ENCODE measurements around the gene GPRC5C.

Gene GPRC5C

DNA sequence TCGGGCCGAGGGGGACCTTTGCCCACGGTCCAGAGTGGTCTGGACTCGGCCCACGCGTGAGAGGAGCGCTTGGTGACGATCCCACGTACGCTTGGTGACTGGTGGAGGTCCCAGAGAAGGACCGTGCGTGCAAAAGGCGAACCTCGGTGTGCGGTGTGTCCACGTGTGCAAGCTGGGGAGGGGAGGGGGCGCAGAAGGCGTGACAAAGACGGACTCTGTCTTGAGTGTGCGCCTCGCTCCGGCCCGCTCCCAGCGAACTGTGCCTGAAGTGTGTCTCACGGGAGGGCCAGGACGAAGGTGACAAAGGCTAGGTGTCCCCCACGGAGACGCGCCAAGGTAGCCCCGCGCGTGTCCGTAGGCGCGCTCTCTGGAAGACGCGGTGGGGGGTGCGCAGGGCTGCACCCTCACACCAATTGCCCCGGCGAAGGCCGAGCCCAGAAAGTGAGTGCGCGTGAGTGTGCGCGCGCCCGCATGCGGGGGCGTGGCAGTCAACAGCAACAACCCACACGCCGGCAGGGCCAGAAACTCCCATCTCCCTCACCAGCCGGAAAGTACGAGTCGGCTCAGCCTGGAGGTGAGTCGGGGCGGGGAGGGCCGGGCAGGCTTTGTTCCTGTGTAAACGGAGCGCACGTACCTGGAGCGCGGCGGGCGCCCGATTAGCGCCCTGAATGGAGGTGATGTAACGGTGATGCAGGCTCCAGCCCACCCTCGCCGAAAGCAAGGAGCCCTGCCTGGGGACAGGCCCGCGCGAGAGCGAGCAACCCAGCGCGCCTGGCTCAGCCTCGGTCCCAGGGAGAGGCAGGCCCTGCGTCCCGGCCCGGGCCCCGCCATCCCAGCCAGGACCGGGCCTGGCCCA lies at the start of gene GPRC5C (continued):
- peak; percentile 55 for TF ChIP-seq ZNF629 (tag by site-specific recombination; IDR thresholded peaks at IDR 0.05)
- TF ChIP-seq ZNF776 (tag by site-specific recombination; IDR thresholded peaks at IDR 0.05; ENCODE audit: borderline replicate concordance): no peak
- TF ChIP-seq, protein P1, sequence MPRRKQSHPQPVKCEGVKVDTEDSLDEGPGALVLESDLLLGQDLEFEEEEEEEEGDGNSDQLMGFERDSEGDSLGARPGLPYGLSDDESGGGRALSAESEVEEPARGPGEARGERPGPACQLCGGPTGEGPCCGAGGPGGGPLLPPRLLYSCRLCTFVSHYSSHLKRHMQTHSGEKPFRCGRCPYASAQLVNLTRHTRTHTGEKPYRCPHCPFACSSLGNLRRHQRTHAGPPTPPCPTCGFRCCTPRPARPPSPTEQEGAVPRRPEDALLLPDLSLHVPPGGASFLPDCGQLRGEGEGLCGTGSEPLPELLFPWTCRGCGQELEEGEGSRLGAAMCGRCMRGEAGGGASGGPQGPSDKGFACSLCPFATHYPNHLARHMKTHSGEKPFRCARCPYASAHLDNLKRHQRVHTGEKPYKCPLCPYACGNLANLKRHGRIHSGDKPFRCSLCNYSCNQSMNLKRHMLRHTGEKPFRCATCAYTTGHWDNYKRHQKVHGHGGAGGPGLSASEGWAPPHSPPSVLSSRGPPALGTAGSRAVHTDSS (tag by site-specific recombination; IDR thresholded peaks at IDR 0.05): no peak

GRCh38 chr17:74383141-74383540 lies 48.7 kb upstream of the GPRC5C start:
- no peak overlapping the region for H3K4me3 ChIP-seq (ENCODE audit: low read depth, low read length)
- H3K9me3 ChIP-seq (ENCODE audit: control insufficient read depth, insufficient read depth, low read depth, low read length): no peaks in the 10 kb centered on the region
- H3K4me1 ChIP-seq (ENCODE audit: control insufficient read depth, insufficient read depth, low read length): peaks cover 6% of the 10 kb centered on the region
- ChIA-PET CTCF (interaction anchor here (0.8 to 15.0 kb wide), 3 partner anchors 9 to 73 kb away, joined by 4 to 453 read pairs (median 4); no protein-coding TSS in a partner anchor), POLR2A (no interaction called here)
- H3K27ac ChIP-seq (ENCODE audit: extremely low read depth, low read depth, low read length): no peak overlapping the region
- no peaks in the 10 kb centered on the region for H3K36me3 ChIP-seq (ENCODE audit: control insufficient read depth in 2 of 2, insufficient read depth in 1 of 2, low read length in 2 of 2)
- no peak for TF ChIP-seq ZNF529 (tag by site-specific recombination; IDR thresholded peaks at IDR 0.05; ENCODE audit: insufficient replicate concordance)
- TF ChIP-seq ZNF280D (tag by site-specific recombination; IDR thresholded peaks at IDR 0.05): no peak
- TF ChIP-seq ZNF747 (tag by site-specific recombination; IDR thresholded peaks at IDR 0.05): no peak
- no peak for TF ChIP-seq ZIC2 (tag by site-specific recombination; IDR thresholded peaks at IDR 0.05)
- no peak for TF ChIP-seq ZNF140 (tag by site-specific recombination; IDR thresholded peaks at IDR 0.05)
- no peak for TF ChIP-seq ZNF223 (tag by site-specific recombination; IDR thresholded peaks at IDR 0.05)
- no peak for TF ChIP-seq ZNF433 (tag by site-specific recombination; IDR thresholded peaks at IDR 0.05; ENCODE audit: low read depth)

- TF ChIP-seq ZBTB10 (tag by site-specific recombination; IDR thresholded peaks at IDR 0.05): no peak
- TF ChIP-seq ZNF658 (tag by site-specific recombination; IDR thresholded peaks at IDR 0.05): no peak
- TF ChIP-seq GLIS1 (tag by site-specific recombination; IDR thresholded peaks at IDR 0.05): no peak
- no peak for TF ChIP-seq IKZF3 (tag by site-specific recombination; IDR thresholded peaks at IDR 0.05)
- TF ChIP-seq, protein P2, sequence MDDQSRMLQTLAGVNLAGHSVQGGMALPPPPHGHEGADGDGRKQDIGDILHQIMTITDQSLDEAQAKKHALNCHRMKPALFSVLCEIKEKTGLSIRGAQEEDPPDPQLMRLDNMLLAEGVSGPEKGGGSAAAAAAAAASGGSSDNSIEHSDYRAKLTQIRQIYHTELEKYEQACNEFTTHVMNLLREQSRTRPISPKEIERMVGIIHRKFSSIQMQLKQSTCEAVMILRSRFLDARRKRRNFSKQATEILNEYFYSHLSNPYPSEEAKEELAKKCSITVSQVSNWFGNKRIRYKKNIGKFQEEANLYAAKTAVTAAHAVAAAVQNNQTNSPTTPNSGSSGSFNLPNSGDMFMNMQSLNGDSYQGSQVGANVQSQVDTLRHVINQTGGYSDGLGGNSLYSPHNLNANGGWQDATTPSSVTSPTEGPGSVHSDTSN (CRISPR knock-in tag; IDR thresholded peaks at IDR 0.05): no peak
- TF ChIP-seq, protein P3, sequence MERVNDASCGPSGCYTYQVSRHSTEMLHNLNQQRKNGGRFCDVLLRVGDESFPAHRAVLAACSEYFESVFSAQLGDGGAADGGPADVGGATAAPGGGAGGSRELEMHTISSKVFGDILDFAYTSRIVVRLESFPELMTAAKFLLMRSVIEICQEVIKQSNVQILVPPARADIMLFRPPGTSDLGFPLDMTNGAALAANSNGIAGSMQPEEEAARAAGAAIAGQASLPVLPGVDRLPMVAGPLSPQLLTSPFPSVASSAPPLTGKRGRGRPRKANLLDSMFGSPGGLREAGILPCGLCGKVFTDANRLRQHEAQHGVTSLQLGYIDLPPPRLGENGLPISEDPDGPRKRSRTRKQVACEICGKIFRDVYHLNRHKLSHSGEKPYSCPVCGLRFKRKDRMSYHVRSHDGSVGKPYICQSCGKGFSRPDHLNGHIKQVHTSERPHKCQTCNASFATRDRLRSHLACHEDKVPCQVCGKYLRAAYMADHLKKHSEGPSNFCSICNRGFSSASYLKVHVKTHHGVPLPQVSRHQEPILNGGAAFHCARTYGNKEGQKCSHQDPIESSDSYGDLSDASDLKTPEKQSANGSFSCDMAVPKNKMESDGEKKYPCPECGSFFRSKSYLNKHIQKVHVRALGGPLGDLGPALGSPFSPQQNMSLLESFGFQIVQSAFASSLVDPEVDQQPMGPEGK (tag by site-specific recombination; IDR thresholded peaks at IDR 0.05): no peak
- no peak for TF ChIP-seq ZNF548 (tag by site-specific recombination; IDR thresholded peaks at IDR 0.05)
- no peak for TF ChIP-seq RBAK (tag by site-specific recombination; IDR thresholded peaks at IDR 0.05)
- no peaks in the 10 kb centered on the region for H3K36me3 ChIP-seq (ENCODE audit: control insufficient read depth in 2 of 2, insufficient read depth in 1 of 2, low read length in 2 of 2)
- no peaks in the 10 kb centered on the region for H3K9me3 ChIP-seq (ENCODE audit: control insufficient read depth, insufficient read depth, low read depth, low read length)
- no peak overlapping the region for H3K4me3 ChIP-seq (ENCODE audit: low read depth, low read length)
- POLR2A ChIA-PET: no interaction called here
- H3K27ac ChIP-seq (ENCODE audit: extremely low read depth, low read depth, low read length): no peak overlapping the region
- CTCF ChIA-PET: interaction anchor here (0.7 to 15.0 kb wide), 5 partner anchors 10 to 386 kb away, joined by 3 to 453 read pairs (median 3); no protein-coding TSS in a partner anchor
- no peaks in the 10 kb centered on the region; the same call in 1 of the 2 replicates for H3K4me1 ChIP-seq (ENCODE audit: control insufficient read depth, insufficient read depth, low read length)
Observed at GRCh38 chr17:74385201-74385600, 46.7 kb upstream of the GPRC5C start.
